Mesothelial cell of epicardium (in vitro differentiated cells): ENCODE results near the gene GDI1. TPM values are rescaled to one million over a fixed set of nuclear protein-coding genes. Genes with fewer than 3 reads are reported as not detected.

Experiments
- DNase-seq, 2 experiments: peaks; one replicate each; pipeline ENCODE4 v3.0.0; 2021; ENCODE audit warnings: low spot score in 2 of 2; ENCODE audit not compliant: unreplicated experiment in 2 of 2
- H3K27ac Mint-ChIP-seq: 2 replicates; pipeline ENCODE4 v1.8.0; 2021; ENCODE audit warnings: mixed read lengths
- H3K27me3 Mint-ChIP-seq: 2 replicates; pipeline ENCODE4 v1.8.0; 2021; ENCODE audit warnings: low read depth, mixed read lengths
- H3K36me3 Mint-ChIP-seq: 2 replicates; pipeline ENCODE4 v1.8.0; 2021; ENCODE audit warnings: mixed read lengths
- H3K4me1 Mint-ChIP-seq: 2 replicates; pipeline ENCODE4 v1.8.0; 2021; ENCODE audit warnings: mixed read lengths
- H3K4me3 Mint-ChIP-seq: 2 replicates; pipeline ENCODE4 v1.8.0; 2021; ENCODE audit warnings: mild to moderate bottlenecking, moderate library complexity, mixed read lengths
- H3K9me3 Mint-ChIP-seq: 2 replicates; pipeline ENCODE4 v1.8.0; 2021; ENCODE audit warnings: mixed read lengths
- CTCF ChIP-seq: fragments of 200-600 bp; sonication (generic); IDR thresholded peaks from one replicate; pipeline ENCODE4 v1.5.0; 2021; ENCODE audit warnings: antibody characterized with exemption; ENCODE audit not compliant: unreplicated experiment
- total RNA-seq: library from RNA; stranded (reverse); gene quantifications from 3 replicates; pipeline ENCODE4 v1.2.1, GENCODE V29; 2021

The GDI1 gene
- total RNA-seq, 1 donor from 2014 or later, result 150 TPM

GRCh38 chrX:154470914-154471568 is 34.1 kb downstream of the GDI1 start:
- no peaks in the 10 kb centered on the region for H3K27me3 Mint-ChIP-seq
- H3K36me3 Mint-ChIP-seq, result peaks cover 12% of the 10 kb centered on the region
- no peak overlapping the region for H3K4me3 Mint-ChIP-seq
- H3K27ac Mint-ChIP-seq, result no peak overlapping the region
- H3K9me3 Mint-ChIP-seq, result peaks cover 12% of the 10 kb centered on the region
- no peak for TF ChIP-seq CTCF
- no peaks in the 10 kb centered on the region for H3K4me1 Mint-ChIP-seq
- DNase-seq, result no peak

- no peaks in the 10 kb centered on the region for H3K4me1 Mint-ChIP-seq
- peaks cover 12% of the 10 kb centered on the region for H3K9me3 Mint-ChIP-seq
- no peak overlapping the region for H3K4me3 Mint-ChIP-seq
- TF ChIP-seq CTCF, result no peak
- DNase-seq, result no peak
- H3K36me3 Mint-ChIP-seq, result peaks cover 12% of the 10 kb centered on the region
- H3K27me3 Mint-ChIP-seq, result no peaks in the 10 kb centered on the region
- H3K27ac Mint-ChIP-seq, result no peak overlapping the region
These were observed 35.1 kb downstream of the GDI1 start for GRCh38 chrX:154471839-154472684.

- Mint-ChIP-seq H3K27me3 (no peaks in the 10 kb centered on the region), H3K4me3 (no peak overlapping the region), H3K27ac (no peak overlapping the region), H3K4me1 (no peaks in the 10 kb centered on the region), H3K9me3 (peaks cover 12% of the 10 kb centered on the region), H3K36me3 (peaks cover 12% of the 10 kb centered on the region)
- DNase-seq, result no peak
- no peak for TF ChIP-seq CTCF
These were observed 36.0 kb downstream of the GDI1 start for GRCh38 chrX:154472685-154473632.

- H3K9me3 Mint-ChIP-seq, result peaks cover 12% of the 10 kb centered on the region
- H3K4me1 Mint-ChIP-seq, result peaks cover 2% of the 10 kb centered on the region
- H3K27me3 Mint-ChIP-seq, result no peaks in the 10 kb centered on the region
- no peak for TF ChIP-seq CTCF
- no peak for DNase-seq
- H3K36me3 Mint-ChIP-seq, result peaks cover 12% of the 10 kb centered on the region
- H3K27ac Mint-ChIP-seq, result no peak overlapping the region
- H3K4me3 Mint-ChIP-seq, result no peak overlapping the region
These were observed 36.7 kb downstream of the GDI1 start for GRCh38 chrX:154473683-154474082.

GRCh38 chrX:154476821-154477220 is 39.9 kb downstream of the GDI1 start:
- no peak overlapping the region for H3K4me3 Mint-ChIP-seq
- H3K27ac Mint-ChIP-seq, result no peak overlapping the region
- no peak for TF ChIP-seq CTCF
- H3K4me1 Mint-ChIP-seq, result peaks cover 2% of the 10 kb centered on the region
- H3K9me3 Mint-ChIP-seq, result peaks cover 12% of the 10 kb centered on the region
- no peaks in the 10 kb centered on the region for H3K27me3 Mint-ChIP-seq
- DNase-seq, result no peak
- peaks cover 12% of the 10 kb centered on the region for H3K36me3 Mint-ChIP-seq
